ENCODE results near the gene EEF1G. TPM values are rescaled to one million over a fixed set of nuclear protein-coding genes. Genes with fewer than 3 reads are reported as not detected.

The EEF1G gene
- total and polyA plus RNA-seq, 9 of the 15 experiments (the other 6 are each of a cell fraction or from before 2014, with no cell fraction given), result 985 to 2,349 (median 2,035) TPM

DNA sequence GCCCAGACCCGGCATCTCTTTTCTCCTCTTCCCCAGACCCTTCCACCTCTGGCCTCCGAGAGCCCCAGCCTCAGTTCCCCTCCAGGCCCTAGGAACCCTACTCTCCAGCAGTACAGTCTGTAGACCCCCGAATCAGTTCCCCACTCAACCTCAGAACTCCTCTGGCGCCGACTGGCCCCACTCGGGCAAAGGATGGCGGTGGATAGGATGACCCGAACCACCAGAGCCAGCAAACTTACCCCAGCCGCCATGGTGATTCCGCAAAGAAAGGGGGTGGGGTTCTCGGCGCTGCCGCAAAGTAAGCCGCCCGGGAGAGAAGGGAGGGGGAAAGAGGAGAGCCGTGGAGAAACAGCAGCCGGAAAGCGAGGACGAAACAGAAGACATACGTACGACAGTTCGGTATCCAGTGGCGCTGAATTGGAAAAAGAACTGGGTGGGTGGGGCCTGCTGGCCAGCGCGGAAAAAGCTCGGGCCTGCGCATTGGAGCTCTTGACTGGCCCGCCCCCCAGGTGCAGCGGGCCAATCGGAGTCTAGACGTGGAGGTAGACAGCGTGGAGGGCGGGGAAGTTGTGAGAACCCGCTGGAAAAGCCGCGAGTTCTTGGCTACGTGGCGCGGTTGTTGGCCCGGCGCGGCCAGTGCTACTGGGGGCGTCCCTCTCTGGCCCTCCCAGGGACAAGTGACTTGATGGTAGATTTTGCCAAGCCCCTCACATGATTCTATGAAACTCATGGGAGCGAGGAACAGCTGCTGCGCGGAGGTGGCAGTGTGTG lies at the start of gene EEF1G (continued):
- no peak for TF ChIP-seq PTRF (tag; IDR thresholded peaks at IDR 0.05)
- TF ChIP-seq ERF (CRISPR knock-in tag; IDR thresholded peaks at IDR 0.05), result 0 out of 2 replicates have a peak, but pooled peaks have one; percentile 65
- no peak for TF ChIP-seq ZNF668 (CRISPR knock-in tag; IDR thresholded peaks at IDR 0.05)
- no peak for TF ChIP-seq KAT8 (IDR thresholded peaks at IDR 0.05; ENCODE audit: low read depth)
- peak; percentile 100 for TF ChIP-seq TAF9B (IDR thresholded peaks at IDR 0.05; ENCODE audit: partially characterized antibody)

DNA sequence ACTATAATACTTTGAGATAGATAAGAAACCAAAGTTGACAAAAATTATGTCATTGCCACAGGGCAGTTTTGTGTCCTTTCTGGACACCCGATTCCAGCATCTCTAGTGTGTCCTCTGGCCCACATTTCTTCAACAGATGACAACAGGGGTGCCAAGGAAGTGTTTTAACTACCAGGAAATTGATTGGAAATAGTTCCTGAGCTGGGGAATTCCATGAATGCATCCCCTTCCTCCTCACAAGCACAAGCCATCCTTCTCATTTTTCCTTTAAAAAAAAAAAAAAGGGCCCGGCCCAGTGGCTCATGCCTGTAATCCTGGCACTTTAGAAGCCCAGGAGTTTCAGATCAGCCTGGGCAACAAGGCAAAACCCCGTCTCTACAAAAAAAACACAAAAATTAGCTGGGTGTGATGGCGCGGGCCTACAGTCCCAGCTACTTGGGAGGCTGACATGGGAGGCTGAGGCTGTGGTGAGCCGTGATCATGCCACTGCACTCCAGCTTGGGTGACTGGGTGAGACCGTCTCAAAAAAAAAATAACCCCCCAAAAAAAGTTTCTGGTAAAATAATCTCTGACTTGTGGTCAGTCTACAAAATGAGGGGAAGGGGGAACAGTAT lies 48.9 kb upstream of the EEF1G start:
- peak overlapping the region; percentile 79 for H2AFZ ChIP-seq (ENCODE audit: low read depth, low read length)
- H3K27me3 ChIP-seq (ENCODE audit: control insufficient read depth in 2 of 2, insufficient read depth in 2 of 2, low read length in 2 of 2), result no peaks in the 10 kb centered on the region
- no peaks in the 10 kb centered on the region for H3K9me3 ChIP-seq (replicated peaks; ENCODE audit: control insufficient read depth, insufficient read depth, low read depth, low read length)
- intact Hi-C loops (cut with micrococcal nuclease), result loop anchor here (1.0 kb wide), 1 partner anchor 105 kb away; the partner anchor contains the start of gene HNRNPUL2
- 93% methylated on average over 6 of the region's 7 CpGs for WGBS (ENCODE audit: insufficient coverage, low coverage, missing lambda C conversion rate)
- DNase-seq (ENCODE audit: extremely low read depth in 1 of 4, low spot score in 3 of 4) (no peak), ATAC-seq (no peak), FAIRE-seq (no peak)
- H3K9ac ChIP-seq (ENCODE audit: insufficient read depth in 1 of 2, low read depth in 2 of 2, low read length in 2 of 2), result peak overlapping the region; percentile 33 to 85; a peak in 3 of 4 replicates
- H3K36me3 ChIP-seq (ENCODE audit: control insufficient read depth, insufficient read depth, low read length), result peaks cover 34% of the 10 kb centered on the region
- peaks cover 12% of the 10 kb centered on the region in 2 experiments; a peak in 4 of 5 replicates for H3K4me1 ChIP-seq (replicated peaks in 1 of 2; ENCODE audit: control insufficient read depth in 2 of 2, insufficient read depth in 2 of 2, low read length in 2 of 2)
- in situ Hi-C loops (cut with MboI), result loop anchor here (10.0 kb wide), 1 partner anchor 1198 kb away; the partner anchor contains the start of gene CPSF7
- CTCF ChIA-PET (ENCODE audit: low intra/inter-chr PET ratio), result interaction anchor here (1.6 kb wide), 1 partner anchor 10 kb away, joined by 14 read pairs; the partner anchor contains the start of gene EML3
- H3K27ac ChIP-seq (ENCODE audit: extremely low read depth, low read depth, low read length), result peak overlapping the region; percentile 84
- no peaks in the 10 kb centered on the region for H3K9me1 ChIP-seq (ENCODE audit: control insufficient read depth, insufficient read depth, low read length)
- no peak overlapping the region for H3K4me3 ChIP-seq
- peaks cover 20% of the 10 kb centered on the region for H3K79me2 ChIP-seq (ENCODE audit: control insufficient read depth, insufficient read depth, low read length)
- BruUV-seq (replicated peaks), result no TSS peak
- POLR2A ChIA-PET, result interaction anchor here (0.6 to 2.6 kb wide), 10 partner anchors 13 to 233 kb away, joined by 3 to 24 read pairs (median 5); partner anchors contain the start of genes C11orf98, CSKMT, GANAB and MTA2
- no peaks in the 10 kb centered on the region for H4K20me1 ChIP-seq (replicated peaks; ENCODE audit: control insufficient read depth, insufficient read depth, low read length)
- H3K4me2 ChIP-seq (ENCODE audit: insufficient read depth, low read length), result peak overlapping the region; percentile 93; the same call in 1 of the 2 replicates
- TF ChIP-seq, protein P1, sequence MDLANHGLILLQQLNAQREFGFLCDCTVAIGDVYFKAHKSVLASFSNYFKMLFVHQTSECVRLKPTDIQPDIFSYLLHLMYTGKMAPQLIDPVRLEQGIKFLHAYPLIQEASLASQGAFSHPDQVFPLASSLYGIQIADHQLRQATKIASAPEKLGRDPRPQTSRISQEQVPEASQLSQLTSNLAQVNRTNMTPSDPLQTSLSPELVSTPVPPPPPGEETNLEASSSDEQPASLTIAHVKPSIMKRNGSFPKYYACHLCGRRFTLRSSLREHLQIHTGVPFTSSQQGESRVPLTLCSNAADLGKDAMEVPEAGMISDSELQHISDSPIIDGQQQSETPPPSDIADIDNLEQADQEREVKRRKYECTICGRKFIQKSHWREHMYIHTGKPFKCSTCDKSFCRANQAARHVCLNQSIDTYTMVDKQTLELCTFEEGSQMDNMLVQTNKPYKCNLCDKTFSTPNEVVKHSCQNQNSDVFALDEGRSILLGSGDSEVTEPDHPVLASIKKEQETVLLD (IDR thresholded peaks at IDR 0.05), result 0 out of 2 replicates have a peak, but pooled peaks have one; percentile 7
- 0 out of 2 replicates have a peak, but pooled peaks have one; percentile 4 for TF ChIP-seq SMARCA4 (IDR thresholded peaks at IDR 0.05)
- no peak for TF ChIP-seq MIER1 (IDR thresholded peaks at IDR 0.05; ENCODE audit: low read depth)
- no peak for TF ChIP-seq POU5F1 (IDR thresholded peaks at IDR 0.05; ENCODE audit: borderline replicate concordance, low read depth, low read length, partially characterized antibody)
- TF ChIP-seq DPF2 (IDR thresholded peaks at IDR 0.05), result 0 out of 2 replicates have a peak, but pooled peaks have one; percentile 1
- no peak for TF ChIP-seq SIRT6 (IDR thresholded peaks at IDR 0.05; ENCODE audit: low read depth, low read length)
- TF ChIP-seq, protein P2, sequence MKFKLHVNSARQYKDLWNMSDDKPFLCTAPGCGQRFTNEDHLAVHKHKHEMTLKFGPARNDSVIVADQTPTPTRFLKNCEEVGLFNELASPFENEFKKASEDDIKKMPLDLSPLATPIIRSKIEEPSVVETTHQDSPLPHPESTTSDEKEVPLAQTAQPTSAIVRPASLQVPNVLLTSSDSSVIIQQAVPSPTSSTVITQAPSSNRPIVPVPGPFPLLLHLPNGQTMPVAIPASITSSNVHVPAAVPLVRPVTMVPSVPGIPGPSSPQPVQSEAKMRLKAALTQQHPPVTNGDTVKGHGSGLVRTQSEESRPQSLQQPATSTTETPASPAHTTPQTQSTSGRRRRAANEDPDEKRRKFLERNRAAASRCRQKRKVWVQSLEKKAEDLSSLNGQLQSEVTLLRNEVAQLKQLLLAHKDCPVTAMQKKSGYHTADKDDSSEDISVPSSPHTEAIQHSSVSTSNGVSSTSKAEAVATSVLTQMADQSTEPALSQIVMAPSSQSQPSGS (CRISPR knock-in tag; IDR thresholded peaks at IDR 0.05), result no peak
- TF ChIP-seq, protein P3, sequence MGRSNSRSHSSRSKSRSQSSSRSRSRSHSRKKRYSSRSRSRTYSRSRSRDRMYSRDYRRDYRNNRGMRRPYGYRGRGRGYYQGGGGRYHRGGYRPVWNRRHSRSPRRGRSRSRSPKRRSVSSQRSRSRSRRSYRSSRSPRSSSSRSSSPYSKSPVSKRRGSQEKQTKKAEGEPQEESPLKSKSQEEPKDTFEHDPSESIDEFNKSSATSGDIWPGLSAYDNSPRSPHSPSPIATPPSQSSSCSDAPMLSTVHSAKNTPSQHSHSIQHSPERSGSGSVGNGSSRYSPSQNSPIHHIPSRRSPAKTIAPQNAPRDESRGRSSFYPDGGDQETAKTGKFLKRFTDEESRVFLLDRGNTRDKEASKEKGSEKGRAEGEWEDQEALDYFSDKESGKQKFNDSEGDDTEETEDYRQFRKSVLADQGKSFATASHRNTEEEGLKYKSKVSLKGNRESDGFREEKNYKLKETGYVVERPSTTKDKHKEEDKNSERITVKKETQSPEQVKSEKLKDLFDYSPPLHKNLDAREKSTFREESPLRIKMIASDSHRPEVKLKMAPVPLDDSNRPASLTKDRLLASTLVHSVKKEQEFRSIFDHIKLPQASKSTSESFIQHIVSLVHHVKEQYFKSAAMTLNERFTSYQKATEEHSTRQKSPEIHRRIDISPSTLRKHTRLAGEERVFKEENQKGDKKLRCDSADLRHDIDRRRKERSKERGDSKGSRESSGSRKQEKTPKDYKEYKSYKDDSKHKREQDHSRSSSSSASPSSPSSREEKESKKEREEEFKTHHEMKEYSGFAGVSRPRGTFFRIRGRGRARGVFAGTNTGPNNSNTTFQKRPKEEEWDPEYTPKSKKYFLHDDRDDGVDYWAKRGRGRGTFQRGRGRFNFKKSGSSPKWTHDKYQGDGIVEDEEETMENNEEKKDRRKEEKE (IDR thresholded peaks at IDR 0.05; ENCODE audit: borderline replicate concordance in 1 of 2, control insufficient read depth in 1 of 2, low read depth in 2 of 2, low read length in 1 of 2), result no peak

All from K562 (cell line).